Sigmoid colon (tissue), 4 donors: ENCODE data around the gene ENTR1.

ENCODE experiments used
- CTCF ChIP-seq, 4 experiments: fragments of 450-650 bp in 3 of 4; fragments of 200-600 bp in 1 of 4; IDR thresholded peaks; one replicate each; pipeline ENCODE4 v1.5.1; 2016 to 2019; ENCODE audit warnings: antibody characterized with exemption in 4 of 4, mild to moderate bottlenecking in 3 of 4, moderate library complexity in 2 of 4
- EP300 ChIP-seq, 4 donors: sonication (generic); formaldehyde crosslinking; IDR thresholded peaks; one replicate each; pipeline ENCODE4 v1.6.1; 2017; ENCODE audit warnings: antibody characterized with exemption in 4 of 4
- POLR2A ChIP-seq, 2 donors: fragments of 450-650 bp; IDR thresholded peaks; one replicate each; pipeline ENCODE4 v1.6.1; 2016; ENCODE audit warnings: antibody characterized with exemption in 2 of 2, mild to moderate bottlenecking in 2 of 2, moderate library complexity in 2 of 2
- POLR2AphosphoS5 ChIP-seq, 4 donors: sonication (generic); formaldehyde crosslinking; IDR thresholded peaks; one replicate each; pipeline ENCODE4 v1.6.1; 2017; ENCODE audit warnings: antibody characterized with exemption in 4 of 4

GRCh38 chr9:136453326-136453725 lies 42.9 kb upstream of the ENTR1 start:
- TF ChIP-seq CTCF (IDR thresholded peaks at IDR 0.05) (no peak), POLR2AphosphoS5 (IDR thresholded peaks at IDR 0.05) (no peak), POLR2A (IDR thresholded peaks at IDR 0.05) (no peak), EP300 (IDR thresholded peaks at IDR 0.05) (no peak)
